RWPE2 (cell line): Measurements from ENCODE around the gene EPN2.
A peak's percentile ranks its signal among the peaks of the same experiment; 100 is the strongest.

ENCODE experiments used
- ATAC-seq: fragments of 200-7000 bp; cut with Tn5 transposase; 3 replicates; pipeline ENCODE4 v1.9.1; 2021; ENCODE audit warnings: low read depth
- DNase-seq: peaks from one replicate; pipeline ENCODE4 v3.0.0-alpha.2; 2020; ENCODE audit warnings: low spot score
- H3K27ac ChIP-seq: fragments of 450-650 bp; 2 replicates; pipeline ENCODE4 v1.5.1; 2017; ENCODE audit warnings: mild to moderate bottlenecking; ENCODE audit not compliant: poor library complexity, severe bottlenecking
- H3K27me3 ChIP-seq: fragments of 250-450 bp; sonication (Bioruptor Pico); 2 replicates; pipeline ENCODE4 v1.5.1; 2021; ENCODE audit warnings: mild to moderate bottlenecking, moderate library complexity; ENCODE audit not compliant: insufficient read depth, poor library complexity, severe bottlenecking
- H3K36me3 ChIP-seq: fragments of 250-450 bp; sonication (Bioruptor Pico); 2 replicates; pipeline ENCODE4 v1.5.1; 2020; ENCODE audit warnings: low read depth, mild to moderate bottlenecking, moderate library complexity
- H3K4me1 ChIP-seq: fragments of 250-450 bp; sonication (Bioruptor Pico); 2 replicates; pipeline ENCODE4 v1.5.1; 2021; ENCODE audit warnings: mild to moderate bottlenecking, moderate library complexity; ENCODE audit not compliant: insufficient read depth, poor library complexity, severe bottlenecking
- H3K4me3 ChIP-seq: fragments of 250-450 bp; sonication (Bioruptor Pico); 2 replicates; pipeline ENCODE4 v1.5.1; 2021; ENCODE audit warnings: mild to moderate bottlenecking, moderate library complexity; ENCODE audit not compliant: severe bottlenecking
- H3K9me3 ChIP-seq: fragments of 250-450 bp; sonication (Bioruptor Pico); 2 replicates; pipeline ENCODE4 v1.5.1; 2021; ENCODE audit warnings: mild to moderate bottlenecking, moderate library complexity; ENCODE audit not compliant: severe bottlenecking
- CTCF ChIP-seq: fragments of 450-650 bp; IDR thresholded peaks from one replicate; pipeline ENCODE4 v1.5.1; 2017; ENCODE audit warnings: mild to moderate bottlenecking, moderate library complexity; ENCODE audit not compliant: poor library complexity, severe bottlenecking

Gene EPN2

GRCh38 chr17:19385521-19385983, 148.4 kb downstream of the EPN2 start:
- H3K36me3 ChIP-seq: peaks cover 33% of the 10 kb centered on the region
- no peak for DNase-seq

More at GRCh38 chr17:19385521-19385983, 148.4 kb downstream of the EPN2 start:
- H3K9me3 ChIP-seq: no peaks in the 10 kb centered on the region
- ATAC-seq: no peak
- no peak overlapping the region for H3K4me3 ChIP-seq
- H3K4me1 ChIP-seq: peaks cover 9% of the 10 kb centered on the region
- no peaks in the 10 kb centered on the region for H3K27me3 ChIP-seq
- no peak for TF ChIP-seq CTCF
- peak overlapping the region; percentile 11 for H3K27ac ChIP-seq
